ENCODE data around the gene ZNF100.
"Not testable (repeated sequence)": the region's sequence is repeated elsewhere in the genome, so short reads cannot be mapped to it uniquely, and the experiment has no call there.

- not testable (repeated sequence) for TF ChIP-seq POLR2AphosphoS5 (IDR thresholded peaks at IDR 0.05); CTCF (IDR thresholded peaks at IDR 0.05 in 8 of 11, conservative IDR thresholded peaks at IDR 0.05 in 3 of 11)
Observed at GRCh38 chr19:21766705-21767064, 694 bp downstream of the ZNF100 start.

Data from spleen (tissue), 7 donors.